ENCODE measurements around the gene MTREX. TPM values are rescaled to one million over a fixed set of nuclear protein-coding genes. Genes with fewer than 3 reads are reported as not detected.

MTREX gene
- total and polyA plus RNA-seq, 2 of the 8 experiments (the other 6 are each of a cell fraction or from before 2014, with no cell fraction given) = 16.0 to 130 TPM

- no peaks in the 10 kb centered on the region for H3K9me3 ChIP-seq (ENCODE audit: insufficient read depth in 2 of 2, low read depth in 1 of 2, low read length in 1 of 2)
- TF ChIP-seq HDAC2 (IDR thresholded peaks at IDR 0.05; ENCODE audit: borderline replicate concordance in 1 of 2, low read depth in 2 of 2, low read length in 2 of 2) (no peak), PHF8 (conservative IDR thresholded peaks at IDR 0.05; ENCODE audit: low read depth, low read length) (no peak), RAD21 (IDR thresholded peaks at IDR 0.05 in 1 of 2, conservative IDR thresholded peaks at IDR 0.05 in 1 of 2; ENCODE audit: low read depth in 2 of 2, low read length in 2 of 2) (no peak), POLR2A (IDR thresholded peaks at IDR 0.05; ENCODE audit: control extremely low read depth in 1 of 2, low read depth in 2 of 2, low read length in 2 of 2) (no peak), SP2 (IDR thresholded peaks at IDR 0.05; ENCODE audit: low read length) (no peak), JUND (IDR thresholded peaks at IDR 0.05; ENCODE audit: low read length) (no peak), KDM1A (IDR thresholded peaks at IDR 0.05; ENCODE audit: borderline replicate concordance, low read length) (no peak), ATF3 (IDR thresholded peaks at IDR 0.05; ENCODE audit: insufficient read depth, low read depth, low read length) (no peak), SIRT6 (IDR thresholded peaks at IDR 0.05; ENCODE audit: low read length) (no peak), SIX5 (IDR thresholded peaks at IDR 0.05; ENCODE audit: low read depth, low read length) (no peak), BACH1 (IDR thresholded peaks at IDR 0.05; ENCODE audit: low read length) (no peak), ASH2L (IDR thresholded peaks at IDR 0.05; ENCODE audit: low read length) (no peak), MAFK (IDR thresholded peaks at IDR 0.05; ENCODE audit: low read depth, low read length) (no peak)
- no peak overlapping the region for H2BK20ac ChIP-seq (ENCODE audit: low read length)
- no peaks in the 10 kb centered on the region for H3K23me2 ChIP-seq (ENCODE audit: low read depth, low read length)
- FAIRE-seq (no peak), DNase-seq (ENCODE audit: low read depth in 1 of 2, low spot score in 2 of 2) (no peak)
- H3K14ac ChIP-seq (ENCODE audit: insufficient read length) = no peak overlapping the region
- H3K27me3 ChIP-seq (replicated peaks in 1 of 4; ENCODE audit: control insufficient read depth in 3 of 4, extremely low read depth in 1 of 4, insufficient read depth in 3 of 4, low read length in 3 of 4) = no peaks in the 10 kb centered on the region
- no peak overlapping the region for H4K8ac ChIP-seq (ENCODE audit: extremely low read depth, insufficient read depth, low read length)
- H4K20me1 ChIP-seq (replicated peaks in 1 of 2; ENCODE audit: control insufficient read depth in 1 of 2, insufficient read depth in 2 of 2, low read length in 2 of 2) = no peaks in the 10 kb centered on the region
- no peak overlapping the region for H4K5ac ChIP-seq (ENCODE audit: insufficient read length, low read depth, low read length)
- peaks cover 0 to 3% (median 0%) of the 10 kb centered on the region in 4 experiments; a peak in 3 of 7 replicates for H3K4me1 ChIP-seq (replicated peaks in 1 of 4; ENCODE audit: control insufficient read depth in 3 of 4, insufficient read depth in 4 of 4, low read length in 3 of 4)
- no peak overlapping the region for H4K91ac ChIP-seq (replicated peaks; ENCODE audit: insufficient read length, low read length)
- no peak overlapping the region for H2BK12ac ChIP-seq (ENCODE audit: low read depth, low read length)
- H3K23ac ChIP-seq (ENCODE audit: insufficient read length) = no peak overlapping the region
- peaks cover 6 to 38% (median 14%) of the 10 kb centered on the region in 4 experiments; a peak in 5 of 8 replicates for H3K36me3 ChIP-seq (ENCODE audit: control insufficient read depth in 2 of 4, insufficient read depth in 4 of 4, low read length in 3 of 4)
- WGBS, 2 experiments (ENCODE audit: extremely low coverage in 1 of 2, insufficient coverage in 1 of 2, insufficient read length in 1 of 2, insufficient replicate concordance in 2 of 2, low coverage in 1 of 2, low lambda C conversion rate in 2 of 2, missing lambda C conversion rate in 1 of 2) = 96% methylated on average over 1 of the region's 1 CpG; no CpG with 5 or more reads in 1 of the 2 experiments
- H3K4me2 ChIP-seq (ENCODE audit: insufficient read depth in 1 of 2, low read depth in 2 of 2, low read length in 2 of 2) = no peak overlapping the region
- no peak overlapping the region for H3K4ac ChIP-seq (replicated peaks; ENCODE audit: insufficient read length, low read depth, low read length)
- H3K27ac ChIP-seq (ENCODE audit: low read depth, low read length) = no peak overlapping the region
- CTCF ChIA-PET (ENCODE audit: partially characterized antibody) = no interaction called here
- no peak overlapping the region for H3K9ac ChIP-seq (replicated peaks in 1 of 4; ENCODE audit: extremely low read depth in 1 of 4, low read depth in 3 of 4, low read length in 3 of 4)
- POLR2A ChIA-PET (ENCODE audit: partially characterized antibody) = interaction anchor here (1.5 kb wide), 1 partner anchor 9 kb away, joined by 4 read pairs; no protein-coding TSS in a partner anchor
- no peak overlapping the region for H3K4me3 ChIP-seq (ENCODE audit: extremely low read depth in 1 of 4, insufficient read depth in 2 of 4, low read depth in 3 of 4, low read length in 4 of 4)
- H2AFZ ChIP-seq (ENCODE audit: low read length) = no peak overlapping the region
- H3K79me2 ChIP-seq (ENCODE audit: control insufficient read depth in 1 of 2, insufficient read depth in 2 of 2, low read length in 2 of 2) = peaks cover 0 to 62% of the 10 kb centered on the region in 2 experiments; a peak in 2 of 4 replicates
- no peak overlapping the region for H3K56ac ChIP-seq (replicated peaks; ENCODE audit: insufficient read length, low read depth, low read length)
- peaks cover 2% of the 10 kb centered on the region for H3K79me1 ChIP-seq (ENCODE audit: low read depth, low read length)
- H2AK5ac ChIP-seq (ENCODE audit: low read depth, low read length) = no peak overlapping the region
- H3K18ac ChIP-seq (ENCODE audit: extremely low read depth, low read length) = no peak overlapping the region
- no peak overlapping the region for H2BK120ac ChIP-seq (replicated peaks; ENCODE audit: low read depth, low read length)
- H2BK5ac ChIP-seq (ENCODE audit: low read depth, low read length) = no peak overlapping the region
- no peak overlapping the region for H2BK15ac ChIP-seq (ENCODE audit: low read length)
These were observed 162.5 kb downstream of the MTREX start for GRCh38 chr5:55470282-55470681.
